GM19238 (cell line): ENCODE measurements around the gene ISG20.
"Not testable (repeated sequence)": the region's sequence is repeated elsewhere in the genome, so short reads cannot be mapped to it uniquely, and the experiment has no call there.

Source experiments
- DNase-seq: peaks from one replicate; pipeline ENCODE4 v3.0.0; 2011; ENCODE audit warnings: low spot score; ENCODE audit not compliant: insufficient read length

Gene ISG20

DNA sequence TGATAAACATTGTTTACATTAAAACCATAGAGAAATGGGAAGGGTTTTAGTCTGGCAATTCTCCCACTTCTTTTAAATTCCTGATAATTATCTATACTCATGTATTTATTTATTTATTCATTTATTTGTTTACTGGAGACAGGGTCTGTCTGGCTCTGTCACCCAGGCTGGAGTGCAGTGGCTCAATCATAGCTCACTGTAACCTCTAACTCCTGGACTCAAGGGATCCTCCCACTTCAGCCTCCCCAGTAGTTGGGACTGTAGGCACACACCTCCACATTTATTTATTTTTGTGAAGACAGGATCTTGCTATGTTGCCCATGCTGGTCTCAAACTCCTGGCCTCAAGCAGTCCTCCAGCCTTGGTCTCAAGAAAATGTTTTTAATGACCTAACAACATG lies 20.1 kb upstream of the ISG20 start:
- DNase-seq: no peak

DNA sequence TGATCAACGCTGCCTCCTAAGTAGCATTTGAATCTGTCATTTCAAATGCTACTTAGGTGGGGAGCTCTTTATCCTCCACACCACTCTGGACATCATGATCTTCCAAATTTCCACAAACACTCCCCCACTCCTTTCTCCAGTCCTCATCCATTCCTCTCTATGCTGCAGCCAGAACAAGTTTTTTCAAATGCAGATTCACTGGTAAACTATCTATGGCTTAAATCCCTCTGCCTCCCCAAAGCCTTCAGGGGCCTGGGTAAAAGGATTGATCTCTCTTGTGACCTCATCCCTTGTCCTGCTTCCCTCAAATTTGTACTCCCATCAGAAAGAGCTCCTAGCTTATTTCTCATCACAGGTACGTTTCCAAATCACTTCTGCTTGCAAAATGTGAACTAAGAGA lies 19.0 kb upstream of the ISG20 start:
- DNase-seq: no peak

DNA sequence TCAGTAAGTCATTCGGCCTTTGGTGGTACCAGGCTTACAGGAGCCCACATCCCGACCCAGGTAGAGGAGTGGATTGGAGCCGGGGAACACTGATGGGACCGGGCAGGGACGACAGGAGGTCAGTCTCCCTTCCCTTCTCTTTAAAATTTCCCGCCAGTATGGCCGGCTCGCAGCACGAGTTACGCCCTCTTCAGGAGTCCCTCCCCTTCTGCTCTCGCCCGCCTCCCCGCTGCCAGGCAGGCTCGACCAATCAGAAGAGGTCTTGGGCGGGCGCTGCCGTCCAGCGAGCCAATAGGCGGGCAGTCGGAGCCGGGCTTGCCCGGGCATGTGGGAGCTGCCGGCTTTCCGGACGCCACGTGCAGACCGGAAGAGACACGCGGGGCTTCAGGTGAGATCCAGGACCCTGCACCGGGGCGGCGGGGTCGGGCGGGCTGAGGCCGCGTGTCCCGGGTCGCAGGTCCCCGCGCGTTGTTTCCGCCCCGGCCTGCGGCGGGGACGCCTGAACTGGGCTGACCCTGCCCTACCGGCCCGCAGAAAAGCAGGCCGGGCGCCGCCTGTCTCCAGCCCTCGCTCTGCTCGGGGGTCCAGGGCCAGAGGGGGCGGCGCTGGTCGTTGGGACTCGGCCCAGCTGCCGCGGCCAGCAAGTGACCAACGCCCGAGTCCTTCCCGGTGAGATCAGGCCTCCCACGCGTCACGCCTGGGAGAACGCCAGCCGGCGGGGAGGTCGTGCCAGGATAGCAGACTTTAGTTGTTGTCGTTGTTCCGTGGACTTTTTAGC lies 17.6 kb upstream of the ISG20 start, which contains the start of gene AEN:
Gene AEN, plus strand, starts transcription at position 346 of the 778 bp plus-strand sequence. CDS start 4,870 bp downstream, outside the sequence.
- peak; percentile 96 for DNase-seq

DNA sequence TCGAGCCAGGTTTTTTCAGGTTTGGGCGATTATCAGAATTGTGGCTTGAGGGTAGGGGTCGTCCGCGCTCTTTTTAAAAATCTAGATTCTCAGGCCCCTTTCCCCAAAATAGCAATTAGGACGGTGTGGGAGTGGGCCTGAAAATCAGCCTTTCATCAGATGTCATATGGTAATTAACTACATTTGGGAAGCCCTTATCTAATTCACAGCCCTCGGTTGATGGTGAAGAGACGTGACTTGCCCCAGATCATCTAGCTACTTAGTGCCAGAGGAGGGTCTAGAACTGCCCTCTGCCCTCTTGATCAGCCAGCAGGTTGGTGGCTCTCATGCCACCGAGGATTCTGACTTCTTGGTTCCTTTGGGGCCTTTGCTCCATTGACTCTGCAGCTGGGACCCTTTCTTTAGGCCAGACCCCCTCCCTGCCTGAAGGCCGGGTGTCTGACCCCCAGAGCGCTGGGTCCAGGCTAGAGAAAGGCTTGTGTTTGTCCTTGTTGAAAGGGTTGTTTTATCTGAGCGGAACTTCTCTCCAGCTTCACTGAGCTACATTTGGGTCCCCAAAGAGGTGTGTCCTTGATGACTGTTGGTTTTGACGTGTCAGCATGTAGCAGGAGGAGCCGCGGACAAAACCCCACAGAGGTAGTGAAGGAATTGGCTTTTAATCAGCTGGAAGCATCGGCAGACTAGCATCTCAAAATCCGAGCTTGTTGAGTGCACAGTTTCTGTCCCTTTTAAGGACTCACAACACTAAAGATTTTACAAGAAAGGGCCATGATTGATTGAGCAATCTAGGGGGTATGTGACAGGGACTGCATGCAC lies 16.8 kb upstream of the ISG20 start:
- no peak for DNase-seq

DNA sequence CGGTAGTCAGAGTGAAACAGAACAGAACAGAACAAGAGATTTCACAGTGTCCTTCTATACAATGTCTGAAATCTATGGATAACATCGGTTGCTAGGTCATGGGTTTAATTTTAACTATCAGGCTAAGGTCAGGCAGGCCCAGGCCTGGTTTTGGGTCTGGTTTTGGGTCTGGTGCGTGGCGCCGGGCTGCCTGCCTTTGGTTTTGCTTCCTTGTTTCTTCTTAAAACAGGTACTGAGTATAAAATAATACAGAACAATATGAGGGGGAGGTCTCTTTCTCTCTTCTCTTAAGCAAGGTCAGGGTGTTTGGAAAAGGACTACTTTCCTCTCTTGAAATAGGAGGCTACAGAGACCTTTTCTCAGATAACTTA lies 16.2 kb upstream of the ISG20 start:
- DNase-seq: no peak

DNA sequence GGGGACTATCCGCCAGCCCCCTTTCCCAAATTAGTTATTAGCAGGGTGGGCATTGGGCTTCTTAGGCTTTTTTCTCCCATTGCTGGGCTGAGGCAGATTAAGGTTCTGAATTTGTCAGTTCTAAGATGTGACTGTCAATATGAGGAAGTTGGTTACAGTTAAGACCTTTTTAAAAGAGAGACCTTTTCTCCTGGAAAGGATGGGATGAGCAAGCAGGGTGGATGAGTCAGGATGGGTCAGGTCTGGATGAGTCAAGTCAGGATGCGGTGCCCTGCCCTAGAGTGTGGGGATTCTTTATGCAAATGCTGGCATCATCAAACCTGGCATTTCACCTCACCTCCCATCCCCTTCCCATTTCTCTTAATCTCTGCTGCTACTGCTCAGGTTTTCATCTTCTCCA lies 15.8 kb upstream of the ISG20 start:
- DNase-seq: no peak

DNA sequence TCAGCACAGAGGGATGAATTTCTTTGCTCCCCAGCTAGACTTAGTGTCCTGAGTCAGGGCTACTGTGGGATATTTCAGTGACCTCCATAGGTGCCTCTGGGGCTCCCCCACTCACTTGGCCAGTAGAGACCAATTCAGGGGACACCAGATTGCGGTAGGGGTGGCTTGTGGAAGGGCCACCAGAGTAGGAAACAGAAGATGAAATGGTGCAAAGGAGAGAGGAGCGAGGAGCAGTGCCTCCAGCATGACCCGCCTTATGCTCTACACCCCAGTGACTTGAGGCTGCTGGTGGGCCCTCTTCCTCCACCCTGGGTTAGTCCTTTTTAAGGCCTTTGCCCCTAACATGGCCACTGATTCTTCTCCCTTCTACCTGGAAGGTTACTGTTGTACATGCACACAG lies 15.2 kb upstream of the ISG20 start:
- no peak for DNase-seq

DNA sequence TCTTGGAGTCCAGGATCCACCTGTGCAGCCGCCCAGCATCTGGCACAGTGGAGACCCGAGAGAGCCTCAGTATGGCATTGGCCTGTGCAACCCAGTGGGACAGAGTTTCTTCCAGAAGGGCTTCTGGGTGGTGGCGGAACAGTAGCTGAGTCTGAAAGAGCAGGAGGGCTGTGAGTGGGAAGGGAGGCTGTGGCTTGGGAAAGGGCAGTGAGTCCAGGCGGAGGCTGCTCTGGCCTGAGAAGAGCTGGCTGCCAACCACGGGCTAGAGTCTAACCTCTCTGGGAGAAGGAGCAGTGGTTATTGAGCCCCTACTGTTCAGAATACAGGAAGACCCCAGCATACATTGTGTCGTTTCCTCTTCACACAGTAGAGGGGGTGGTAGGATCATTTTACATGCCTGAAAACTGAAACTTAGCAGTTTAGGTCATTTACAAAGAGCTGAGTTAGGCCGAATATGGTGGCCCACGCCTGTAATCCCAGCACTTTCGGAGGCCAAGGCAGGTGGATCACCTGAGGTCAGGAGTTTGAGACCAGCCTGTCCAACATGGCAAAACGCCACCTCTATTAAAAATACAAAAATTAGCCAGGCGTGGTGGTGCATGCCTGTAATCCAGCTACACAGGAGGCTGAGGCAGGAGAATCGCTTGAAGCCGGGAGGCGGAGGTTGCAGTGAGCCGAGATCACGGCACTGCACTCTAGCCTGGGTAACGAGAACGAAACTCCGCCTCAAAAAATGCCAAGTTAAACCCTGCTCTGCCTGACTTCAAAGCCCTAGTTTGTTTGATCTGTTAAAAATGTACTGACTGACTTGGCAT lies 14.5 kb upstream of the ISG20 start:
- no peak for DNase-seq

DNA sequence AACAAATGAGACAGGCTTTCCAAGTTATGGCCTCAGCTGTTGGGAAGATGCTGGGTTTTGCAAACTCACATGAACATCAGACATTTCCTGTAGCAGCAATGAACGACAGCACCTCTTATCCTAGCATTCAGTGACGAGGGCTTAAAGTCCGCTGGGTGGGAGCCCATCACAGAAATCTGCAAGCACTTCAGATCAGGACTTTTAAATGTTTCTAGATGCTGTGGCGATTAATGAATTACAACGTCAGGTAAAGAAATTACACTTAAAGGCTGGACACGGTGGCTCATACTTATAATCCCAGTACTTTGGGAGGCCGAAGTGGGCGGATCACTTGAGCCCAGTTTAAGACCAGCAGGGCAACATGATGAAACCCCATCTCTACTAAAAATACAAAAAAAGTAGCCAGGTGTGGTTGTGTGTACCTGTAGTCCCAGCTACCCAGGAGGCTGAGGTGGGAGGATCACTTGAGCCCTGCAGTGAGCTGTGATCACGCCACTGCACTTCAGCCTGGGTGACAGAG lies 13.8 kb upstream of the ISG20 start:
- no peak for DNase-seq

DNA sequence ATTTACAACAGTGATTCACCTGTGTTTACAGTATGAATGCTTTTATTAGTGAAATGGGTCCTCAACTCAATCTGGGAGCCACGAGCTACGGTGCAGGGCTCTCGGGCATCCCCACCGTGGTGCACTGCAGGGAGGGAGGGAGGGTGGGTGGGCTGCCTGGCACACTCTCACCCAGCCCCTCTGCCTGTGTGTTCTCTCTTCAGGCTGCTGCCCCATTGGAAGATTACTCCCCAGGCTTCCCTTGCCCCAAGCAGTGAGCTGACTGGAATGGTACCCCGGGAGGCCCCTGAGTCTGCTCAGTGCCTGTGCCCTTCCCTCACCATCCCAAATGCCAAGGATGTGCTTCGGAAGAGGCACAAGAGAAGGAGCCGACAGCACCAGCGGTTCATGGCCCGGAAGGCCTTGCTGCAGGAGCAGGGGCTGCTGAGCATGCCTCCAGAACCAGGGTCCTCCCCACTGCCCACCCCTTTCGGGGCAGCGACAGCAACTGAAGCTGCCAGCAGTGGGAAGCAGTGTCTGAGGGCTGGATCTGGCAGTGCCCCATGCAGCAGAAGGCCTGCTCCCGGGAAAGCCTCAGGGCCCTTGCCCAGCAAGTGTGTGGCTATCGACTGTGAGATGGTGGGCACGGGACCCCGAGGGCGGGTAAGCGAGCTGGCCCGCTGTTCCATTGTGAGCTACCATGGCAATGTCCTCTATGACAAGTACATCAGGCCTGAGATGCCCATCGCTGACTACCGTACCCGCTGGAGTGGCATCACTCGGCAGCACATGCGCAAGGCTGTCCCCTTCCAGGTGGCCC lies 12.7 kb upstream of the ISG20 start:
- no peak for DNase-seq

DNA sequence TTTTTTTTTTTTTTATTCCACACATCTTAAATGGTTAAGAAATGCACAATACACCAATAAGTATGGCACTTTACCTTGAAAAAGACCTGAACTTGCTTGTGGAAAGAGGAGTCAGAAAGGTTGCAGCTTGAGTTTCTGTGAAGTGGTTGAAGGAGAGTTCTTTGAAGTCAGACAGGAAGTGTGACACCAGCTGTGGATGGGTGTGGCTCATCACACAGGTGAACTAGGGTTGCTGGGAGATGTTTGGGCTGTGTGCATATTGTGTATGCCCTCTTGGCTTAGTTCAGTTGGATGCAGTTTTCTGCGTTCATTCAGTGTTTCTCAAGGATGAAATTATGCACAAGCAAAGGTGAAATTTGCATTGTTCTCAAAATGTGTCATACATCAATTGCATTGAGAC lies 11.4 kb upstream of the ISG20 start:
- no peak for DNase-seq

DNA sequence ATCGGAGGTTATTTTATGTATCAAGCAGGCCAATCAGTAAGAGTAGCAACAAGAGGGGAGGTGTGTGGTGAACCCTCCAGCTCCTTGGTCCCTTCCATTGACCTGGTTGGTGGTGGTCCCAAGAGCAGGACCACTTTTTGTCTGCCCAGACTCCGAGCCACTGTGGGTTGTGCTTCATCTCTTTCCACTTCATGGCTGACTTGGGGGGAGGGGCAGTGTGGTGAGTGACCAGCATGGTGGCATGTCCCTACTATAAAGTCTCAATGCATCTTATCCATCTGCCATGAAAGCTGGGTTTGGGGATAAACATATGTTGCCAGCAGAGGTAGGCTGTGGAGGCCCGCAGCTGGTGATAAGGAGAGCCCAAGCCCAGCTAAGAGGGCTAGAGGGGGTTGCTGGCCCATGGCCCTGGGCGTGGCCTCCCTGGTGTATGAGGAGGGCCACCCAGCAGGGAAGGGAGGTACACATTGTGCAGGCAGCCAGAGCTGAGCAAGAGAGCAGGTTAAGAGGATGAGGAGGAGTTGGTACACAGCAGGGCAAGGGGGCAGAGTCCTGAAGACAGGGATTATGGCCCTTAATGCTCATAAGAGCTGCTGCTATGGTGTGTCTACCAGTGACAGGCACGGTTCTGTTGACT lies 10.7 kb upstream of the ISG20 start:
- no peak for DNase-seq

DNA sequence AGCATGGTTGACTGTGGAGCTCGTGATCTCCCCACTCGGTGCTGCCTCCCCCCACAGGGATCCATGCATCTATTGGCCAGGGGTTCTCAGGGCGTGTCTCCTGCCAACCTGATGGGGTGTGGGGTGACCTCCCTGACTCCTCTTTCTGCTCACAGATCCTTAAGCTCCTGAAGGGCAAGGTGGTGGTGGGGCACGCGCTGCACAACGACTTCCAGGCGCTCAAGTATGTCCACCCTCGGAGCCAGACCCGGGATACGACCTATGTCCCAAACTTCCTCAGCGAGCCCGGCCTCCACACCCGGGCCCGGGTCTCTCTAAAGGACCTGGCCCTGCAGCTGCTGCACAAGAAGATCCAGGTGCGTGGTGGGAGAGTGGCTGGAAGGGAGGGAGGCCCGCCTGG lies 9.7 kb upstream of the ISG20 start:
- no peak for DNase-seq

DNA sequence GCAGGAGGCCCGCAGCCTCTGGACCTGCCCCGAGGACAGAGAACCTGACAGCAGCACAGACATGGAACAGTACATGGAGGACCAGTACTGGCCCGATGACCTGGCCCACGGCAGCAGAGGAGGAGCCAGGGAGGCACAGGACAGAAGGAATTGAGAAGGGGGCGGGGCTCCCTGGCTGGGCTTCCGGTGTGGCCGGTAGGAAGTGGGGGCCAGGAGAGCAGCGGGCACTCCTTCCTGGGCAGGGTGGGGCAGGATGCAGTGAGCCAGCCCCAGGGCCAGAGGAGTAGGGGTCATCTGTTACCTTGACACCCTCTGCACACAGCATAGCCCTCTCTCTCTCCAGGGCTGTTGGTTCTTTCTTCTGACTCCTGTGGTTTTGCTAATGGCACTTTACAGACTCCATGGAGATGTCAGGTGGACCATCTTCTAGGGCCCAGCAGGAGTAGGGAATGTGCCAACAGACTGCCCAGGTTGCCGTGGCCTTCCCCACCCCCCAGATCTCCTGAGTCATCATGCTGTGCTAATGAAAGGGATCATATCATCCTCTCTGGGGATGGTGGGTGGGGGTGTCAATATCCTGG lies 8.6 kb upstream of the ISG20 start:
- DNase-seq: no peak

DNA sequence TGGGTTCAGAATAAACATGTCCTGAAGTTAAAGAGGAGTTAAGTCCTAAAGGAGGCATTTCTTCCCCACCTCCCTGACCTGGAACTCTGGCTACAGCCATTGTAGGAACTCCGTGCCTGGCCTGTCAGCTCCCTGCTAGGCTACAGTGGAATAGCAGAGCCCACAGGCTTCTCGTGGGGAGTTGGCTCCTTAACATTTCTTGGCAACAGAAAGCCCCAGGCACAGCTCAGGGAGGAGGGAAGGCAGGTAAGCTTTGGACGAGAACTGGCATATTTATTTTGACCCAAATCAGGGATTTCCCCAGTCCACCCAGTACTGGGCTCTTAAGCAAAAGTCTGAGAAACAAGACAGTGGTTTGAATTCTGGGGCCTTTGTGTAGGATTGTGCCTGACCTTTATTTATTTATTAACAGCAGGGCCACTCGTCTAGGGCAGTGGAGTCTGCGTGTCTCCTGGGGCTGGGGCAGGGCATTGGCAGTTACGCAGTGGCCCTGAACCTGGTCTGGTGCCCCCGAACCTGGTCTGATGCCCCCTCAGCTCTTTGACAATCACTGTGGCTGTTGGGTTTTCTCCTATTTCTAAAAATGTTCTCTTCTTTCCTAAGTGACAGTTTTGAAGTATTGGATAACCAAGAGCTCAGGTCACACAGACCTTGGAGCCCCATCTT lies 7.9 kb upstream of the ISG20 start:
- DNase-seq: no peak

DNA sequence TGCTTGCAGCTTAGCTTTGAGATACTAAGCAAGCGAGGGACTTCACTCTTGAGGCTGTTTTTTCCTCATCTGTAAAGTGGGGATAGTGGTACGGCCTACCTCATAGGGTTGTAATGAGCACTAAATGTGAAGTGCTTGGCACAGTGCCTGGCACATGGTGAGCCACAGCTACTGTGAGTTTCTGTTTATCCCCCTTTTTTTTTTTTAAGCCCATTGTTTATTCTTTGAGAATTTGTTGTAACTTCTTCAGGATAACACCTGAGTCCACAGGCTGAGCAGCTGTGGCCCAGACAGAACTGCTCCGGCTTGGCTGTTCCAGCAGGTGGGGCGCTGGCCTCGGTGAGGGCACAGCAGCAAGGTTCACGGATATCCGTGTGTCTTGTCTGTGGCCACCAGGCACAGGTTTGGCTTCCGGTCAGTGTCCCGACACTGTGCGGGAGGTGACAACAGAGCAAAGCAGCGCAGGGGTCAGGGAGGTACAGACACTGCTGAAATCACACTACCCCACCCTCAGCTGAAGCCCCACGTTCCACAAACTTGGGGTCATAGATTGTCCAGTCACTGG lies 7.3 kb upstream of the ISG20 start:
- DNase-seq: no peak

DNA sequence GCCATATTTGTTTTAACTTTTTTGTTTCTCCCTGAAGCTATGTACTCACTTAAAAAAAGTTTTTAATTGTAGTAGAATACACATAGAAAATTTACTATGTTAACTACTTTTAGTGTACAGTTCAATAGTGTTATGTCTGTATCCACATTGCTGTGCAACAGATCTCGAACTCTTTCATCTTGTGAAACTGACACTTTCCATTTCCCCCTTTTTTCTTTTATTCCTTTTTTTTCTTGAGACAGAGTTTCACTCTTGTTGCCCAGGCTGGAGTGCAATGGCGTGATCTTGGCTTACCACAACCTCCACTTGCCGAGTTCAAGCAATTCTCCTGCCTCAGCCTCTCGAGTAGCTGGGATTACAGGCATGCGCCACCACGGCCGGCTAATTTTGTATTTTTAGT lies 6.0 kb upstream of the ISG20 start:
- not testable (repeated sequence) for DNase-seq

DNA sequence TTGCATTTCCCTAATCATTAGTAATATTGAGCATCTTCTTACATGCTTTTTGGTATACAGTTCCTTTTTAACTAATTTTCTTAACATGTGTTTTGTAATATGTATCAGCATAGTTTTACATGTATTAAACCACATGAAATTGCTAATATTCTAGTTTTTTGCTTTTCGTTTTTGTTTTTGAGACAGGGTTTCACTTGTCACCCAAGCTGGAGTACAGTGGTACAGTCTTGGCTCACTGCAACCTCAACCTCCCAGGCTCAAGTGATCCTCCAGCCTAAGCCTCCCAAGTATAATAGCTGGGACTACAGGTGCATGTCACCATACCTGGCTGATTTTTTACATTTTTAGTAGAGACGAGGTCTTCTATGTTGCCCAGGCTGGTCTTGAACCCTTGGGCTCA lies 4.4 kb upstream of the ISG20 start:
- DNase-seq: no peak

DNA sequence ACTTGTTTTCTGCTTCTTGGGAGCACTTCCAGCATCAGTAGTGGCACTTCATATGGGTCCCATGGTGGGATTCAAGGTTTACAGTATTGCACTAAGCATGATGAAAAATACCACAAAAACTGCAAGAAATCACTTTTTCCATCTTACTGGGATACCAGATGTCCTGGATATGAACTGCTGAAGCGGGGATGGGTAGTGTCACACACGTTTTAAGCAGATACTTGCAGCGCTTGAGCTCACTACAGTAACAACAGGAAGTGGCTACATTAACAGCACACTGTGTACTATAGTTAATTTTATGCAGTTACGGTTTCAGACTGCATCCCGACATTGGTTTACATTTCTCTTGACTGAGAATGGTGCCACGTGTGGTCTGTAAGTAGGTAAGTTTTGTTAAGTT lies 3.5 kb upstream of the ISG20 start:
- no peak for DNase-seq
